ENCODE measurements around the gene RELN.

Gene RELN

GRCh38 chr7:103777440-103777839 is 212.0 kb downstream of the RELN start:
- DNase-seq, result no peak

- DNase-seq, result no peak
These were observed 215.7 kb downstream of the RELN start for GRCh38 chr7:103773726-103774125.

- no peak for DNase-seq
These were observed 217.2 kb downstream of the RELN start for GRCh38 chr7:103772171-103772773.

GRCh38 chr7:103771294-103771693 is 218.2 kb downstream of the RELN start:
- no peak for DNase-seq

- DNase-seq, result peak; percentile 16
These were observed 222.8 kb downstream of the RELN start for GRCh38 chr7:103766660-103767059.

- no peak for DNase-seq
These were observed 223.6 kb downstream of the RELN start for GRCh38 chr7:103765901-103766300.

GRCh38 chr7:103764901-103765300 is 224.6 kb downstream of the RELN start:
- DNase-seq, result no peak

GRCh38 chr7:103762877-103763276 is 226.6 kb downstream of the RELN start:
- no peak for DNase-seq

GRCh38 chr7:103762065-103762760 is 227.2 kb downstream of the RELN start:
- no peak for DNase-seq

- DNase-seq, result peak; percentile 28
These were observed 236.5 kb downstream of the RELN start for GRCh38 chr7:103752995-103753394.

GRCh38 chr7:103751311-103751880 is 238.1 kb downstream of the RELN start:
- no peak for DNase-seq

- no peak for DNase-seq
These were observed 240.8 kb downstream of the RELN start for GRCh38 chr7:103748680-103749079.

GRCh38 chr7:103735377-103735776 is 254.1 kb downstream of the RELN start:
- no peak for DNase-seq

GRCh38 chr7:103731169-103731568 is 258.3 kb downstream of the RELN start:
- no peak for DNase-seq

- DNase-seq, result no peak
These were observed 260.4 kb downstream of the RELN start for GRCh38 chr7:103729026-103729425.

GRCh38 chr7:103727982-103728610 is 261.4 kb downstream of the RELN start:
- DNase-seq, result no peak

GRCh38 chr7:103719070-103719469 is 270.4 kb downstream of the RELN start:
- no peak for DNase-seq

- no peak for DNase-seq
These were observed 270.9 kb downstream of the RELN start for GRCh38 chr7:103718482-103719061.

GRCh38 chr7:103717574-103717973 is 271.9 kb downstream of the RELN start:
- DNase-seq, result no peak

- DNase-seq, result no peak
These were observed 273.9 kb downstream of the RELN start for GRCh38 chr7:103715376-103716120.

- DNase-seq, result no peak
These were observed 275.0 kb downstream of the RELN start for GRCh38 chr7:103714376-103714927.

- no peak for DNase-seq
These were observed 276.3 kb downstream of the RELN start for GRCh38 chr7:103712991-103713778.
